Brain pericyte (primary cell): ENCODE measurements around the gene ATXN7.

Source experiments
- DNase-seq: peaks from one replicate; pipeline ENCODE4 v3.0.0-alpha.2; 2012; ENCODE audit warnings: low read depth, low spot score

ATXN7 gene

GRCh38 chr3:64048631-64049061 lies 185.0 kb downstream of the ATXN7 start:
- no peak for DNase-seq

DNA sequence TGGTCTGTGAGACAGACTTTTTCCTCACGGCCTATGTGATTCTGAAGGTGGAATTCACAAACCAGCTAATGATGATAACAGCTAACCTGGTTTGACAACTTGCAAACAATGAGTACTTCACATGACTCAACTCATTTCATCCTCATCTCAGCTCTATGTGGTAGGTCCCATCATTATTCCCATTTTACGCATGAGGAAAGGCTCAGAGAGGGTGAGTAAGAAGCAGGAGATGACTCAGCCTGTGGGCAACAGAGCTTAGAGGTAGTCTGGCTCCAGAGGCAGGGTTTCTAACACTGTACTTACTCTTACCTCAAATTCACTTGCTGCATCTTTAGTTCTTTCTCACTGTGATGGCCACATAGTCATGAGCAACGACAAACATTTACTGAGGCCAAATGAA lies 185.5 kb downstream of the ATXN7 start:
- no peak for DNase-seq

GRCh38 chr3:64049832-64050231 lies 186.2 kb downstream of the ATXN7 start:
- no peak for DNase-seq
